Uterus (tissue), 4 donors: ENCODE measurements around the gene MEST. TPM values are rescaled to one million over a fixed set of nuclear protein-coding genes. Genes with fewer than 3 reads are reported as not detected.

Experiments
- DNase-seq, 2 donors: peaks; one replicate each; pipeline ENCODE4 v3.0.0-alpha.2; 2019 to 2020
- H3K27ac ChIP-seq, 2 donors: fragments of 200-600 bp; sonication (generic); 1 replicate in 1 of 2; 2 replicates in 1 of 2; pipeline ENCODE4 v1.5.1; 2016 to 2018
- H3K27me3 ChIP-seq, 2 donors: fragments of 200-600 bp; sonication (generic); one replicate each; pipeline ENCODE4 v1.5.1; 2018 to 2019; ENCODE audit warnings: control low read depth in 1 of 2
- H3K36me3 ChIP-seq, 2 donors: fragments of 200-600 bp; sonication (generic); one replicate each; pipeline ENCODE4 v1.5.1; 2019; ENCODE audit warnings: control low read depth in 1 of 2
- H3K4me1 ChIP-seq, 2 donors: fragments of 200-600 bp; sonication (generic); one replicate each; pipeline ENCODE4 v1.5.1; 2018 to 2019; ENCODE audit warnings: control low read depth in 1 of 2
- H3K4me3 ChIP-seq, 2 donors: fragments of 200-600 bp; sonication (generic); 1 replicate in 1 of 2; 2 replicates in 1 of 2; pipeline ENCODE4 v1.5.1; 2018 to 2019; ENCODE audit warnings: mild to moderate bottlenecking in 1 of 2
- H3K9me3 ChIP-seq, 2 donors: fragments of 200-600 bp; sonication (generic); one replicate each; pipeline ENCODE4 v1.5.1; 2019; ENCODE audit warnings: control low read depth in 1 of 2
- POLR2A ChIP-seq, 2 donors: fragments of 450-650 bp; IDR thresholded peaks; one replicate each; pipeline ENCODE4 v1.6.1; 2016; ENCODE audit warnings: antibody characterized with exemption in 2 of 2, mild to moderate bottlenecking in 1 of 2, moderate library complexity in 1 of 2
- intact Hi-C: fragments of 100-400 bp; cut with DNase I; formaldehyde crosslinking; loops from one replicate; pipeline ENCODE4 v1.15.1; 2023; ENCODE audit warnings: low total_unique reads
- total RNA-seq, 4 donors: library from RNA; depleted of rRNA in 3 of 4; stranded (reverse); fragments of >200 nt in 3 of 4; gene quantifications; one replicate each; pipeline versions ENCODE4 v1.1.0 to v1.2.4, GENCODE V29; 2014 to 2023
- TF ChIP-seq, protein P1 (sequence below), 4 experiments: fragments of 200-600 bp in 2 of 4; fragments of 450-650 bp in 2 of 4; sonication (generic) in 2 of 4; IDR thresholded peaks; one replicate each; pipeline ENCODE4 v1.5.1; 2016 to 2019; ENCODE audit warnings: antibody characterized with exemption in 4 of 4, mild to moderate bottlenecking in 2 of 4, moderate library complexity in 1 of 4
- donor health status: DM: yes; HTN: yes; CAD: no.

MEST gene
- total RNA-seq, 4 donors from 2014 or later = 7.7 to 462 (median 23.7) TPM

DNA sequence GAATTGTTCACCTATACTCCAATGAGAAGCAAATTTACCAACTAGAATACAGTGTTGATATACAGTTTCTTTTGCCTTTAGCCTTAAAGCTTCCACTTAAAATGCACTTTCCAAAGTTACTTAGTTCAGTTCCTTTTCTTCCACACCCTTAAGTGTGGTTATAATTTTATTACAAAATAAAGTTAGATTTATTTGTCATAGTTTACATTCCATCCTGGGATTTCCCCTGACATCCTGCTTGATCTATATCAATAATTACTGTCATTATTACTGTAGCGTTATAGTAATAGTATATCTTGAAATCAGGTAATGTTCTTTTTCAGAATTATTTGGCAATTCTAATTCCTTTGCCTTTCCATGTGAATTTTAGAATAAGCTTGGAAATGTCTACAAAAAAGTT, 23.3 kb upstream of the MEST start:
- Histone ChIP-seq H3K27me3 (no peaks in the 10 kb centered on the region), H3K4me1 (no peaks in the 10 kb centered on the region), H3K4me3 (no peak overlapping the region), H3K36me3 (no peaks in the 10 kb centered on the region), H3K27ac (no peak overlapping the region), H3K9me3 (no peaks in the 10 kb centered on the region)
- TF ChIP-seq, protein P1, sequence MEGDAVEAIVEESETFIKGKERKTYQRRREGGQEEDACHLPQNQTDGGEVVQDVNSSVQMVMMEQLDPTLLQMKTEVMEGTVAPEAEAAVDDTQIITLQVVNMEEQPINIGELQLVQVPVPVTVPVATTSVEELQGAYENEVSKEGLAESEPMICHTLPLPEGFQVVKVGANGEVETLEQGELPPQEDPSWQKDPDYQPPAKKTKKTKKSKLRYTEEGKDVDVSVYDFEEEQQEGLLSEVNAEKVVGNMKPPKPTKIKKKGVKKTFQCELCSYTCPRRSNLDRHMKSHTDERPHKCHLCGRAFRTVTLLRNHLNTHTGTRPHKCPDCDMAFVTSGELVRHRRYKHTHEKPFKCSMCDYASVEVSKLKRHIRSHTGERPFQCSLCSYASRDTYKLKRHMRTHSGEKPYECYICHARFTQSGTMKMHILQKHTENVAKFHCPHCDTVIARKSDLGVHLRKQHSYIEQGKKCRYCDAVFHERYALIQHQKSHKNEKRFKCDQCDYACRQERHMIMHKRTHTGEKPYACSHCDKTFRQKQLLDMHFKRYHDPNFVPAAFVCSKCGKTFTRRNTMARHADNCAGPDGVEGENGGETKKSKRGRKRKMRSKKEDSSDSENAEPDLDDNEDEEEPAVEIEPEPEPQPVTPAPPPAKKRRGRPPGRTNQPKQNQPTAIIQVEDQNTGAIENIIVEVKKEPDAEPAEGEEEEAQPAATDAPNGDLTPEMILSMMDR (IDR thresholded peaks at IDR 0.05) = no peak
- no peak for TF ChIP-seq POLR2A (IDR thresholded peaks at IDR 0.05)
- intact Hi-C loops = no loop called here
- DNase-seq = no peak

DNA sequence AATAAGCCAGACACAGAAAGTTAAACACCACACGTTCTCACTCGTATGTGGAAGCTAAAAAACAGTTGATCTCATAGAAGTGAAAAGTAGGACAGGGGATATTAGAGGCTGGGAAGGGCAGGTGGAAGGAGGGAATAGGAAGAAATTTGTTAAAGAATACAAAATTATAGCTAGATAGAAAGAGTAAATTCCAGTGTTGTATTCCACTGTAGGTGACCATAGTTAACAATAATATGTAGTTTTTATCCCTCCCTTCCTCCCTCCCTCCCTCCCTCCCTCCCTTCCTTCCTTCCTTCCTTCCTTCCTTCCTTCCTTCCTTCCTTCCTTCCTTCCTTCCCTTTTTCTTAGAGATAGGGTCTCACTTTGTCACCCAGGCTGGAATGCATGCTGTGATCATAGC, 19.9 kb upstream of the MEST start:
- H3K36me3 ChIP-seq = no peaks in the 10 kb centered on the region
- no peak for DNase-seq
- H3K27ac ChIP-seq = no peak overlapping the region
- intact Hi-C loops = no loop called here
- no peaks in the 10 kb centered on the region for H3K9me3 ChIP-seq
- TF ChIP-seq POLR2A (IDR thresholded peaks at IDR 0.05) = no peak
- TF ChIP-seq, protein P1 (IDR thresholded peaks at IDR 0.05) = no peak
- no peaks in the 10 kb centered on the region for H3K27me3 ChIP-seq
- H3K4me3 ChIP-seq = no peak overlapping the region
- H3K4me1 ChIP-seq = no peaks in the 10 kb centered on the region

DNA sequence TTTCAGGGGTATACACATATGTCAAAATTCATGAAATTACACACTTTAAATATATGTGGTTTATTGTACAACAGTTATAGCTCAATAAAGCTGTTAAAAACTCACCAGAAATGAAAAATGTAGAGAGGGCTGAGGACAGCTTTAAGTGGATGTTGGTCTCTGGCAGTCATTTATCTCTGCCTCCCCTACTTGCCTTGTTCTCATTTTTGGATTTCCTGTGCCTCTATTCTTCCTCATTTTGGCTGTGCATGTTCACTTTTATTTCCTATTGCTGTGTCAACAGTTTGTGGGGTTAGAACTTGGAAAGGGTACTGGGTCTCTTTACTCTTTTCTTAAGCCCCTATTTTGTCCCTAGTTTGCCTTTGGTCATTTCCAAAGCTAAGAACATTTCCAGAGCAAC, 18.6 kb upstream of the MEST start:
- Histone ChIP-seq H3K27ac (no peak overlapping the region), H3K36me3 (no peaks in the 10 kb centered on the region), H3K4me1 (no peaks in the 10 kb centered on the region), H3K9me3 (peaks cover 0 to 6% of the 10 kb centered on the region in 2 donors), H3K27me3 (no peaks in the 10 kb centered on the region), H3K4me3 (no peak overlapping the region)
- no peak for DNase-seq
- intact Hi-C loops = no loop called here
- TF ChIP-seq, protein P1 (IDR thresholded peaks at IDR 0.05) = no peak
- TF ChIP-seq POLR2A (IDR thresholded peaks at IDR 0.05) = no peak

DNA sequence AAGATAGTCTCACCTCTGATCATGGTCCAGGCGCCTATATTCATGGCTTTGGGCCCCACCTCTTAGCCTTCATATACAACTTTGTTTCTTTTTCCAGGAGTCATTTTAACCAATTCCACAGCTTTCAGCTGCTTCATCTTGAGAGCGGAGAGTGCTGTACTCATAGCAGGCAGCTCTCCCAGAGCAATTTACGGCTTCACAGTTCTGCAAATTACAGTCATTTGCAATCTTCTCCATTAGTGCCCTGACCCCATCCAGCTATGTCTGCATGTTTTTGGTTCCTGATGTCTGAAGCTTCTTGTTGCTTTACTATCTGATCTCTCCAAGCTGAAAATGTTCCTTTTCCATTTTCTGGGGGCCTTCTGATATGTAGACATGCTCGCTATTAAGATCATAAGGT, 18.0 kb upstream of the MEST start:
- intact Hi-C loops = no loop called here
- TF ChIP-seq, protein P1 (IDR thresholded peaks at IDR 0.05) = no peak
- no peak for TF ChIP-seq POLR2A (IDR thresholded peaks at IDR 0.05)
- no peaks in the 10 kb centered on the region for H3K27me3 ChIP-seq
- H3K36me3 ChIP-seq = no peaks in the 10 kb centered on the region
- H3K4me3 ChIP-seq = no peak overlapping the region
- no peak for DNase-seq
- H3K9me3 ChIP-seq = peaks cover 0 to 8% of the 10 kb centered on the region in 2 donors
- no peak overlapping the region for H3K27ac ChIP-seq
- no peaks in the 10 kb centered on the region for H3K4me1 ChIP-seq

DNA sequence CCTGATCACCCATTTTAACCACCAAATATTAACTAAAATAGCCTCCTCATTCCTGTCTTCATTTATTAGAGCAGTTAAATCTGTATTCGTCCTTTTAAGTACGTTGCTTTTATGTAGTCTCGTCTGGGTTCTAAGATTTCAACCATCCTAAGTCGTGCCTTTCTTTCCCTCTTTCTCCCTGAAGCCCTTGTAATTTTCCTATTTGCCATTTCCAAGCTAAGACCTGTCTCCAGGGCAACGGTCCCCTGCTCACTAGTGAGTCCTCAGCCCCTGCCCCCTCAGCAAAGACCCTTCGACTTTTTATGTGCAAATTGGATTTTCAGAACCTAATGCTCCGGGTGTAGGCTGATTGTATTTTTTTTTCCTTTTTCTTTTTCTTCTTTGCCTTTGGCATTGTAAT, 16.1 kb upstream of the MEST start:
- no peak overlapping the region for H3K4me3 ChIP-seq
- TF ChIP-seq, protein P1 (IDR thresholded peaks at IDR 0.05) = no peak
- no peak for TF ChIP-seq POLR2A (IDR thresholded peaks at IDR 0.05)
- H3K4me1 ChIP-seq = no peaks in the 10 kb centered on the region
- intact Hi-C loops = no loop called here
- H3K36me3 ChIP-seq = no peaks in the 10 kb centered on the region
- DNase-seq = no peak
- no peaks in the 10 kb centered on the region for H3K27me3 ChIP-seq
- no peak overlapping the region for H3K27ac ChIP-seq
- H3K9me3 ChIP-seq = peaks cover 0 to 8% of the 10 kb centered on the region in 2 donors
